Subcutaneous adipose tissue (tissue), 4 donors: Measurements from ENCODE around the gene CBX4. TPM values are rescaled to one million over a fixed set of nuclear protein-coding genes. Genes with fewer than 3 reads are reported as not detected.

Experiments used
- CTCF ChIP-seq: fragments of 450-650 bp; IDR thresholded peaks from one replicate; pipeline ENCODE4 v1.5.1; 2016; ENCODE audit warnings: low read depth, mild to moderate bottlenecking, control low read depth, antibody characterized with exemption, moderate library complexity
- total RNA-seq, 4 donors: library from RNA; depleted of rRNA; stranded (reverse); fragments of >200 nt; gene quantifications; one replicate each; pipeline ENCODE4 v1.1.0, GENCODE V29; 2016

CBX4 gene
- total RNA-seq, 4 donors from 2014 or later: 3.9 to 9.6 (median 7.6) TPM

- TF ChIP-seq CTCF: no peak
Measured at GRCh38 chr17:79874329-79874981, 35.2 kb upstream of the CBX4 start.

GRCh38 chr17:79873583-79873982 is 34.3 kb upstream of the CBX4 start:
- TF ChIP-seq CTCF: no peak

GRCh38 chr17:79872762-79873161 is 33.5 kb upstream of the CBX4 start:
- no peak for TF ChIP-seq CTCF

DNA sequence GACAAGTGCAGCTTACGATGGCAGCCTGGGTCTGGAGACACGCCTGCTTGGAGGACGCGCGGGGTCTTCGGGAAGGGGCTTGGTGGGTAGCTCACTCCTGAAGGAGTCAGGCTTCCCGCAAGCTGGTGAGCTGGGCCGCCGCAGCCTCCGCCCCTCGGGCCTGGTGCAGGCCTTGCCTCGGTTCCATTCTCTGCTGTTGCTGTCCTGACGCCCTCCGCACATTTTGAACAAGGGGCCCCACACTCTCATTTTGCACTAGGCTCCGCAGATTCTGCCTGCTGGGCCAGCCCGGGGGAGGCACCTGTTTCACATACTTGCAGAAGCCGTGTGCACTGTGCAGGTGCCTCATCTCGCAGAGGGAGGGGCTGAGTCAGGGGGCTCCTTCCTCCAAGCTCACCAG is 31.9 kb upstream of the CBX4 start:
- no peak for TF ChIP-seq CTCF

- no peak for TF ChIP-seq CTCF
Measured at GRCh38 chr17:79870540-79870939, 31.3 kb upstream of the CBX4 start.

DNA sequence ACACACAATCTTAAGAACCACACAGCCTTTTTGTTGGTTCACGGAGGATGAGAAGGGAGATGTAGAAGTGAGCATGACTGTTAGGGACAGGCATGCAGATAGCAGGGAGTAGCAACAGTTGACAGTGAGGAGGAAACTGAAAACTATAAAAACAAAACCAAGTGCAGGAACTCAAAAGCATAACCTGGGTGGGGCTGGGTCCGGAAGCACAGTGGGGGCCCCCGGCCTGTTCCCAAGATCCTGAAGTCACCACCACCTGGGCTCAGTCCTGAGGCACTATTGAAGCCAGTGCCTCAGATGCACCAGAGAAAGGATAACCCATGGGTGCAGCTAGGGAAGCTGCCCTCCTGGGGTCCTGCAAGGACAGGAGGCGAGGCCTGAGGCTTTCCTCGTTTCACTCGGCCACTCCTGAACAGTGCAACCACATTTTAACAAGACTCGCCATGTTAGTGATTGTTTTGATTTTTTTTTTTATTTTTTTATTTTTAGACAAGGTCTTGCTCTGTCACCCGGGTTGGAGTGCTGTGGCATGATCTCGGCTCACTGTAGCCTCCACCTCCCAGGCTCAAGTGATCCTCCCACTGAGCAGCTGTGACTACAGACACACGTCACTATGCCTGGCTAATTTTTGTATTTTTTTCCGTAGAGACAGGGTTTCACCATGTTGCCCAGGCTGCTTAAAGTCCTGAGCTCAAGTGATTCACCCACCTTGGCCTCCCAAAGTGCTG is 27.7 kb upstream of the CBX4 start:
- no peak for TF ChIP-seq CTCF

- no peak for TF ChIP-seq CTCF
Measured at GRCh38 chr17:79865351-79866210, 26.3 kb upstream of the CBX4 start.
